HG02884 (cell line): ENCODE data around the gene GNG4.
"Not testable (repeated sequence)": the region's sequence is repeated elsewhere in the genome, so short reads cannot be mapped to it uniquely, and the experiment has no call there.

Experiments used
- ATAC-seq: cut with Tn5 transposase; IDR thresholded peaks from one replicate; pipeline ENCODE4 v1.9.1; 2021; ENCODE audit warnings: mild to moderate bottlenecking, moderate library complexity; ENCODE audit not compliant: unreplicated experiment

Gene GNG4

GRCh38 chr1:235628316-235629005, 21.1 kb downstream of the GNG4 start:
- no peak for ATAC-seq

- no peak for ATAC-seq
Observed at GRCh38 chr1:235625831-235626230, 23.8 kb downstream of the GNG4 start.

DNA sequence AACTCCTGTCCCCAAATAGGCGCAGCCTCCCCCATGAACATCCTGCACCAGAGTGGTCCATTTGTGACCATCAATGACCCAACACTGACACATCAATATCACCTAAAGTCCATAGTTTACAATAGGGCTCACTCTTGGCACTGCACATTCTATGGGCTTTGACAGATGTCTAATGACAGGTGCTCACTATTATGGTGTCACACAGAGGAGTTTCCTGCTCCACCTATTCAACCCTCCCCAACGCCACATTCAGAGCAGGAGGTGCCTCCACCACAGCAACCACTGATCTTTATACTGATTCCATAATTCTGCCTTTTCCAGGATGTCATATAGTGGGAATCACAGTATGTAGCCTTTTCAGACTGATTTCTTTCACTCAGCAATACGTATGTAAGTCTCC, 24.2 kb downstream of the GNG4 start:
- ATAC-seq: no peak

DNA sequence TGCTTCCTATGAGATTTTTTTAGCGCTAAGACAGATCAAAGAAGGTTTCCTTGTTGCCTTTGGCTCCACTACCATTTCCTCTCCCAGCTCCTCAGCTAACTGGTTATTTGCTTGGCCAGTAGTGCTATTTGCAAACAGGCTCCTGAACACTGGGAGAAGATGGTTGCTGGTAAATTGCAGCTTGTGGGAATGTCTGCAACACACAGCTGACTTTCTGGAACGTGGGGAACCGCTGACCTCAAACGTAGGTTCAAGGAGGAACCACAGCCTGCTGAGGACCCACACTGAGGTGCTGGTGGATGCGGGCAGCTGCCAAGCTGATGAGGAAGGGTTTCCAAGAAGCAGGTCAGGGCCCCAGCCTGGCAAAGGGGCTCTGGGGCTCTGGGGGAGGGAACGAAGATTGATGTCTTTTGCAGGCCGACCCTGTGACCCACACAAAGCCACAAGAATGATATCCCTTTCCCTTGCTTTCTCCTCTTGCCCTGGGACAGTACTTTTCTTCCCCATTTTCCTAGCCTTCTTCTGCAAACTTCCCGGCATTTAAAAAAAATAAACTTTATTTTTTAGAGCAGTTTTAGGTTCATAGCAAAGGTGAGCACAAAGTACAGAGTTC, 24.8 kb downstream of the GNG4 start:
- no peak for ATAC-seq

- no peak for ATAC-seq
Observed at GRCh38 chr1:235622936-235623779, 26.4 kb downstream of the GNG4 start.

- ATAC-seq: not testable (repeated sequence)
Observed at GRCh38 chr1:235619149-235619548, 30.4 kb downstream of the GNG4 start.

DNA sequence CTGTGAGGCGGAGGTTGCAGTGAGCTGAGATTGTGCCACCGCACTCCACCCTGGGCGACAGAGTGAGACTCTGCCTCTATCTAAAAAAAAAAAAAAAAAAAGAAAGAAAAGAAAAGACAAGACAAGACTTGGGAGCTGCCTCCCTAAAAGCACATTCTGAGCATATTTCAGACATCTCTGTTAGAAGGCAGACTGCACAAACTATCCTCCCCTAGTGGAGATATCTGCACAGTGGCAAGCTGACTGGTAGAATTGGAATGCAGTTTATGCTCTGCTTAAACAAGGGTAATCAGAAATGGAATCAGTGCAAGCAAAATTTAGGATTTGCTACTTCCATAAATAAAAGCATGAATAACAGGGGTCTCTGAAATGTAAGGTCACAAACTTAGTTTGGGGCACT, 31.8 kb downstream of the GNG4 start:
- no peak for ATAC-seq

DNA sequence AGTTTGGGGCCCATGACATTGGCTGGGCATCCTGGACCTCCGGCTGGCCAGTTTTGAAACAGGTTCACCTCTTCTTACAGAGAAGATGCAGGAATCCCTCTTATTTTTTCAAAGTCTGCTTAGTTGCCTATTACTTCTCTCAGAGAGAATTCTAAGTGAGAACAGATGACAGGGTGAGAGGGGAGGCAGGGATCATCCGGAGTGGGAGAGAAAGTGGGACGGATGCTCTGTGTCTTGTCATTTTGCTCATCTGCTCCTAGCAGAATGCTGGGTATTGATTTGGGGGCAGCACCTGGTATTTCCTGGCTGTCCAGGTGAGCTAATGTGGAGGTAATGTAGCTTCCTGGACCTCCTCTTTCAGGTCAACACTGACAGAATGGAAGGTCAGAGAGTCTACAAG, 32.4 kb downstream of the GNG4 start:
- no peak for ATAC-seq

GRCh38 chr1:235614442-235614954, 35.1 kb downstream of the GNG4 start:
- ATAC-seq: no peak

- ATAC-seq: no peak
Observed at GRCh38 chr1:235613602-235614001, 36.0 kb downstream of the GNG4 start.

DNA sequence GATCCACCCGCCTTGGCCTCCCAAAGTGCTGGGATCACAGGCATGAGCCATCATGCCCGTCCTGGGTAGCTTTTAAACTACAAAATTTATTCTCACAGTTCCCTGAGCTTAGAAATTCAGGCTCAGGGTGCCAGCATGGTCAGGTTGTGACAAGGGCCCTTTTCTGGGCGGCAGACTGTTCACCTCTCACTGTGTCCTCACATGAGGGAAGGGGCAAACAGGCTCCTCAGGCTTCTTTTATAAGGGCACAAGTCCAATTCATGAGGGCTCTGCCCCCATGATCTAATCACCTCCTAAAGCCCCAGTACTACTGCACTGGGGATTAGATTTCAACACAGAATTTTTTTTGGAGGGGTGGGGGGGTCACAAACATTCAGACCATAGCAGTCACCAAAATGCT, 36.8 kb downstream of the GNG4 start:
- no peak for ATAC-seq

- no peak for ATAC-seq
Observed at GRCh38 chr1:235610157-235610556, 39.4 kb downstream of the GNG4 start.

GRCh38 chr1:235608278-235608677, 41.3 kb downstream of the GNG4 start:
- no peak for ATAC-seq

GRCh38 chr1:235607284-235607683, 42.3 kb downstream of the GNG4 start:
- ATAC-seq: no peak

GRCh38 chr1:235601104-235601503, 48.5 kb downstream of the GNG4 start:
- ATAC-seq: no peak

GRCh38 chr1:235599536-235599935, 50.0 kb downstream of the GNG4 start:
- ATAC-seq: no peak

- no peak for ATAC-seq
Observed at GRCh38 chr1:235597867-235598553, 51.6 kb downstream of the GNG4 start.

DNA sequence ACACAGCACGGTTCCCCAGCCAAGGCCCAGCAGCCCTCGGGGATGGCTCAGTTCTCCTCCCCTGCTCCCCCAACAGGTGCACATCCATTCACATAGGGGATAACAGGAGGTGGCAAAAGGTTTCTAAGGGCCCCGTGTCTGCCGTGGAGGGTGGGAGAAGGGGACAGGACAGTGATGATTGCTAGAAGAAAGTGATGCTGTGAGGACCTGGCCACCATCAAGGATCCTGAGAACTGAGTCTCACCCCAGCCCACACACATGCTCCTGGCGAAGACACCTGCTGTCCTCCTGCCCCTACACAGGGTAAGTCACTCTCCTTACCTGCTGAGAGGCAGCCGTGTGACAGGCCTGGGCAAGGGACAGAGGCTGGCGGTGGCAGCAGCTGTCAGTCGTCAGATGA, 54.5 kb downstream of the GNG4 start:
- ATAC-seq: no peak

DNA sequence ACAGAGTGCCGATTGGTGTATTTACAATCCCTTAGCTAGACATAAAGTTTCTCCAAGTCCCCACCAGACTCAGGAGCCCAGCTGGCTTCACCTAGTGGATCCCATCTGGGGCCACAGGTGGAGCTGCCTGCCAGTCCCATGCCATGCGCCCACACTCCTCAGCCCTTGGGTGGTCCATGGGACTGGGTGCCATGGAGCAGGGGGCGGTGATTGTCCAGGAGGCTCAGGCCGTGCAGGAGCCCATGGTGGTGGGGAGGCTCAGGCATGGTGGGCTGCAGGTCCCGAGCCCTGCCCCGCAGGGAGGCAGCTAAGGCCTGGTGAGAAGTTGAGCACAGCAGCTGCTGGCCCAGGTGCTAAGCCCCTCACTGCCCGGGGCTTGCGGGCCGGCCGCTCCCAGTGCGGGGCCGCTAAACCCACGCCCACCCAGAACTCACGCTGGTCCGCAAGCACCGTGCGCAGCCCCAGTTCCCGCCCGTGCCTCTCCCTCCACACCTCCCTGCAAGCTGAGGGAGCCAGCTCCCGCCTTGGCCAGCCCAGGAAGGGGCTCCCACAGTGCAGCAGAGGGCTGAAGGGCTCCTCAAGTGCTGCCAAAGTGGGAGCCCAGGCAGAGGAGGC, 55.2 kb downstream of the GNG4 start:
- not testable (repeated sequence) for ATAC-seq

GRCh38 chr1:235588916-235589515, 60.6 kb downstream of the GNG4 start:
- ATAC-seq: no peak
